Smooth muscle cell (in vitro differentiated cells): ENCODE results near the gene NR1D1. TPM values are rescaled to one million over a fixed set of nuclear protein-coding genes. Genes with fewer than 3 reads are reported as not detected.

Experiments
- DNase-seq: peaks from one replicate; lab custom pipeline; 2025; ENCODE audit not compliant: unreplicated experiment; lab: John Stamatoyannopoulos, UW
- H2AFZ ChIP-seq: fragments of 200-600 bp; sonication (generic); 2 replicates; pipeline ENCODE4 v1.6.0; 2016; ENCODE audit warnings: antibody characterized with exemption, low read depth, mild to moderate bottlenecking
- H3F3A ChIP-seq: fragments of 200-600 bp; sonication (generic); 2 replicates; pipeline ENCODE4 v1.6.0; 2017; ENCODE audit warnings: antibody characterized with exemption, low read depth
- H3K27ac ChIP-seq: fragments of 200-600 bp; sonication (generic); 2 replicates; pipeline ENCODE4 v1.5.1; 2016; ENCODE audit warnings: low read depth, mild to moderate bottlenecking
- H3K27me3 ChIP-seq: fragments of 200-600 bp; sonication (generic); 2 replicates; pipeline ENCODE4 v1.6.1; 2016; ENCODE audit warnings: low read depth, mild to moderate bottlenecking
- H3K36me3 ChIP-seq: fragments of 200-600 bp; sonication (generic); 2 replicates; pipeline ENCODE4 v1.5.1; 2016; ENCODE audit warnings: low read depth
- H3K4me1 ChIP-seq: fragments of 200-600 bp; sonication (generic); 2 replicates; pipeline ENCODE4 v1.5.1; 2016; ENCODE audit warnings: low read depth
- H3K4me2 ChIP-seq: fragments of 200-600 bp; sonication (generic); 2 replicates; pipeline ENCODE4 v1.6.0; 2016; ENCODE audit warnings: mild to moderate bottlenecking
- H3K4me3 ChIP-seq: fragments of 200-600 bp; sonication (generic); 2 replicates; pipeline ENCODE4 v1.5.1; 2016; ENCODE audit warnings: mild to moderate bottlenecking
- H3K79me2 ChIP-seq: fragments of 200-600 bp; sonication (generic); 2 replicates; pipeline ENCODE4 v1.6.0; 2016; ENCODE audit warnings: low read depth, mild to moderate bottlenecking
- H3K9ac ChIP-seq: fragments of 200-600 bp; sonication (generic); 2 replicates; pipeline ENCODE4 v1.6.0; 2016; ENCODE audit warnings: low read depth
- H3K9me3 ChIP-seq: fragments of 200-600 bp; sonication (generic); replicated peaks from 2 replicates; pipeline ENCODE4 v1.5.1; 2016; ENCODE audit warnings: low read depth
- H4K20me1 ChIP-seq: fragments of 200-600 bp; sonication (generic); 2 replicates; pipeline ENCODE4 v1.6.0; 2016; ENCODE audit warnings: low read depth
- CTCF ChIP-seq: fragments of 200-600 bp; sonication (generic); IDR thresholded peaks from 2 replicates; pipeline ENCODE4 v1.5.1; 2017; ENCODE audit warnings: borderline replicate concordance, mild to moderate bottlenecking, antibody characterized with exemption; ENCODE audit not compliant: insufficient read depth, poor library complexity, severe bottlenecking
- WGBS: methylation state at CpG from one replicate; pipeline ENCODE4 v1.1.7; 2016; ENCODE audit warnings: low lambda C conversion rate; 5-methylcytosine and 5-hydroxymethylcytosine counted together
- polyA plus RNA-seq: library from polyadenylated mRNA; unstranded; fragments of >200 nt; fragmentation: Nextera tagmentation; extraction: Ambion mirVana; gene quantifications from 2 replicates; pipeline ENCODE4 v1.2.1, GENCODE V29; 2016
- total RNA-seq: library from RNA; depleted of rRNA; stranded (reverse); fragments of >200 nt; gene quantifications from 2 replicates; pipeline ENCODE4 v1.2.3, GENCODE V29; 2014

Gene NR1D1
- total and polyA plus RNA-seq, 2 experiments from 2014 or later, result 12.5 to 18.4 TPM

- Histone ChIP-seq H3K9ac (peak overlapping the region; percentile 54), H3K79me2 (peaks cover 65% of the 10 kb centered on the region), H3K36me3 (peaks cover 5% of the 10 kb centered on the region), H4K20me1 (no peaks in the 10 kb centered on the region), H2AFZ (peak overlapping the region; percentile 58), H3K9me3 (no peaks in the 10 kb centered on the region), H3K27me3 (no peaks in the 10 kb centered on the region), H3K27ac (peak overlapping the region; percentile 95), H3K4me3 (peak overlapping the region; percentile 76), H3K4me1 (peaks cover 8% of the 10 kb centered on the region), H3K4me2 (peak overlapping the region; percentile 89), H3F3A (peaks cover 26% of the 10 kb centered on the region)
- WGBS, result 36% methylated on average over 14 of the region's 14 CpGs
- TF ChIP-seq CTCF, result no peak
- no peak for DNase-seq
Measured at GRCh38 chr17:40139566-40140058, 39.2 kb upstream of the NR1D1 start.

DNA sequence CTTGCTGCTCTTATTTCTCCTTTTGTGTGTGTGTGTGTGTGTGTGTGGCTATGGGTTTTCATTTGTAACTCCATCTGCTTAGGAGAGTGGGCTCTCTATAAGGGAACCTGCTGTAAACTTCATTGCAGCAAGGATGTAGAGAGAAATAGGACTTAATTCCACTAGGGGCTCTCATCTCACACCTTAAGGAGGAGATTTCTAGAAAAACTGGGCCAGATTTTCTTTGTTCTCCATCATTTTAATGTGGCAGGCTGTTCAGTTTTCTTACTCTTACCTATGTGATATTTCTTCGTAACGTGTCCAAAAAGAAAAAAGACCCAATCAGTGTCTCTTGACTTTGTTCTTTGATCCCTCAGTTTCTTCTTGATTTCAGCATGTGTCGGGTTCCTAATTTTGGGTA, 35.4 kb upstream of the NR1D1 start:
- H3K79me2 ChIP-seq, result peaks cover 56% of the 10 kb centered on the region

DNA sequence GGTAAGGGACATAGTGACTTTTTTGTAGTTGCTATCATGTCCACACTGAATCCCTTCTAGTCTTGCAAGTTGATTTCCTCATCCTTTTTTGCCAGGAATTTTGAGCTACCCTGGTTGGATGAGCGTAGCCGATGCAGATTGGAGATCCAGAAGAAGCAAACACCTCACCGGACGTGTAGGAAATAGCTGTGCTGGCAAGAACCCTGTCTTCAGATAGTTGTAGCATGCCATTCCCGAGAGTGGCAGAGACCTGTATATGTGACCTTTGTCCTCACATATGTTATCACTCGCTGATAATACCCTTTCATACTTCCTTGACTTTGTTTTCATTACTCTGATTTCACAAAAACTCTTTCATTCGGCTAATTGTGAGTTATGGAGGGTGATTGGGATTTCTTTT, 33.8 kb upstream of the NR1D1 start:
- no peaks in the 10 kb centered on the region for H3K9me3 ChIP-seq
- H3K9ac ChIP-seq, result no peak overlapping the region
- 95% methylated on average over 7 of the region's 7 CpGs for WGBS
- H3K4me2 ChIP-seq, result no peak overlapping the region
- TF ChIP-seq CTCF, result no peak
- H2AFZ ChIP-seq, result no peak overlapping the region
- H3K79me2 ChIP-seq, result peaks cover 69% of the 10 kb centered on the region
- H3K27ac ChIP-seq, result peak overlapping the region; percentile 40
- H3K4me1 ChIP-seq, result no peaks in the 10 kb centered on the region
- H3K36me3 ChIP-seq, result peaks cover 43% of the 10 kb centered on the region
- H4K20me1 ChIP-seq, result peaks cover 10% of the 10 kb centered on the region
- no peak for DNase-seq
- H3K27me3 ChIP-seq, result no peaks in the 10 kb centered on the region
- H3K4me3 ChIP-seq, result no peak overlapping the region
- peaks cover 33% of the 10 kb centered on the region for H3F3A ChIP-seq

More for the DNA sequence above, 35.4 kb upstream of the NR1D1 start:
- peak overlapping the region; percentile 40 for H3K27ac ChIP-seq
- TF ChIP-seq CTCF, result no peak
- H3K4me3 ChIP-seq, result no peak overlapping the region
- H3K9ac ChIP-seq, result no peak overlapping the region
- H3K4me1 ChIP-seq, result no peaks in the 10 kb centered on the region
- no peaks in the 10 kb centered on the region for H4K20me1 ChIP-seq
- no peaks in the 10 kb centered on the region for H3K9me3 ChIP-seq
- 98% methylated on average over 3 of the region's 3 CpGs for WGBS
- H3K4me2 ChIP-seq, result no peak overlapping the region
- peaks cover 27% of the 10 kb centered on the region for H3F3A ChIP-seq
- H3K27me3 ChIP-seq, result no peaks in the 10 kb centered on the region
- no peak for DNase-seq
- H3K36me3 ChIP-seq, result peaks cover 30% of the 10 kb centered on the region
- no peak overlapping the region for H2AFZ ChIP-seq

DNA sequence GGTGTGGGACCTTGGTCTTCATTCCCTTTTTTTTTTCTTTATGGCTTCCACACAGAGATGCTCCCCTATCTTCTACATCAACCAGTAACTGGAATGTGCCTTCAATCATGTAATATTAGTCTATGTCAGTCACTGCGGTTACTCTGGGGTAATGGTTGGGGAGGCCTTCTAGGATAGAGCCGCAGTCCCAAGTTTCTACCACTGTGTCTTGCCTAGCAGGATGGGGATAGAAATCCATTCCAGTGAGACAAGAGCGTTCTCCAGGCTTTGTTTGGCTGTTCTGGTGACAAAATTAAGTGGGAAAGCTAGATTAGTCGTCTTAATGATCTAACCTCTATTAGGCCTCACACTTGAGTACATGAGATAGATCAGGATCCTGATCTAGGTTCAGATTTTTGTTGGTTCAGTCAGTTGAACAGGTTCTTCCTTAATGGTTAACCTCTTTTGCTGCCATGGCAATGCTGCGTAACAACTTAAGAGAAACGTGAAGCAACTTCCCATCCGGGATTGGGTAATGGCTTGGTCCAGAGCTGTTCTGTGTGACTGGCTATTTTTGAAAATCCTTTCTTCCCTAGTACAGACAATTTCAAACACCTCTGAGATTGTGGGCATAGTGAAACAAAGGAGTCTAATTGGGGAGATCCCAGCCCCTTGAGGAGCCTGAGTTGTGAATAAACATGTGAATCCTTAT, 30.1 kb upstream of the NR1D1 start:
- no peak overlapping the region for H3K4me2 ChIP-seq
- H3K79me2 ChIP-seq, result peaks cover 82% of the 10 kb centered on the region
- no peak for TF ChIP-seq CTCF
- no peaks in the 10 kb centered on the region for H3K4me1 ChIP-seq
- H3K9me3 ChIP-seq, result no peaks in the 10 kb centered on the region
- no peak for DNase-seq
- no peaks in the 10 kb centered on the region for H3K27me3 ChIP-seq
- peaks cover 15% of the 10 kb centered on the region for H3F3A ChIP-seq
- peak overlapping the region; percentile 3 for H3K27ac ChIP-seq
- H3K9ac ChIP-seq, result no peak overlapping the region
- peaks cover 35% of the 10 kb centered on the region for H4K20me1 ChIP-seq
- H2AFZ ChIP-seq, result no peak overlapping the region
- H3K36me3 ChIP-seq, result peaks cover 50% of the 10 kb centered on the region
- 93% methylated on average over 7 of the region's 7 CpGs for WGBS
- H3K4me3 ChIP-seq, result no peak overlapping the region
